ENCODE results near the gene POR.

Gene POR

GRCh38 chr7:75960372-75960771 lies 45.4 kb downstream of the POR start:
- H3K9me3 ChIP-seq (ENCODE audit: control insufficient read depth, low read length), result no peaks in the 10 kb centered on the region
- H2AK5ac ChIP-seq (ENCODE audit: low read length, severe bottlenecking), result peak overlapping the region; percentile 85
- no peak overlapping the region for H3K18ac ChIP-seq (ENCODE audit: low read depth in 1 of 2, low read length in 2 of 2)
- H3K4me2 ChIP-seq (ENCODE audit: low read length, poor library complexity, severe bottlenecking), result no peak overlapping the region
- peaks cover 32 to 54% of the 10 kb centered on the region in 2 experiments for H3K36me3 ChIP-seq (ENCODE audit: control insufficient read depth in 1 of 2, insufficient read depth in 2 of 2, low read depth in 1 of 2, low read length in 2 of 2)
- no peak overlapping the region for H3K4me3 ChIP-seq (ENCODE audit: insufficient read depth in 1 of 2, low read depth in 1 of 2, low read length in 2 of 2)
- H2BK15ac ChIP-seq (ENCODE audit: low read depth, poor library complexity, severe bottlenecking), result no peak overlapping the region
- DNase-seq, result no peak
- no peak overlapping the region for H4K91ac ChIP-seq (ENCODE audit: low read length)
- no peak overlapping the region for H3K4ac ChIP-seq (ENCODE audit: low read depth in 1 of 2, low read length in 2 of 2)
- no peak overlapping the region for H3K27ac ChIP-seq (ENCODE audit: low read length, poor library complexity, severe bottlenecking)
- peaks cover 39% of the 10 kb centered on the region for H3K4me1 ChIP-seq (ENCODE audit: control insufficient read depth, insufficient read depth, low read depth, low read length)
- 97% methylated on average over 6 of the region's 6 CpGs for WGBS
- H2BK5ac ChIP-seq (ENCODE audit: low read depth, low read length, poor library complexity, severe bottlenecking), result no peak overlapping the region
- H2BK12ac ChIP-seq (ENCODE audit: low read length in 2 of 2), result no peak overlapping the region
- no peak overlapping the region for H3K23ac ChIP-seq (ENCODE audit: low read length in 2 of 2)
- H2BK120ac ChIP-seq (ENCODE audit: low read depth, low read length), result no peak overlapping the region
- no peak overlapping the region for H3K9ac ChIP-seq (ENCODE audit: low read length)
- no peak overlapping the region for H4K8ac ChIP-seq (ENCODE audit: low read length)
- H3K27me3 ChIP-seq (ENCODE audit: control insufficient read depth in 1 of 2, insufficient read depth in 1 of 2, low read length in 2 of 2), result no peaks in the 10 kb centered on the region
- H3K14ac ChIP-seq (ENCODE audit: low read length in 2 of 2), result no peak overlapping the region
- no peak overlapping the region for H2AFZ ChIP-seq (ENCODE audit: low read depth, low read length)
- peaks cover 21% of the 10 kb centered on the region for H3K79me1 ChIP-seq (replicated peaks; ENCODE audit: low read length, poor library complexity, severe bottlenecking)

DNA sequence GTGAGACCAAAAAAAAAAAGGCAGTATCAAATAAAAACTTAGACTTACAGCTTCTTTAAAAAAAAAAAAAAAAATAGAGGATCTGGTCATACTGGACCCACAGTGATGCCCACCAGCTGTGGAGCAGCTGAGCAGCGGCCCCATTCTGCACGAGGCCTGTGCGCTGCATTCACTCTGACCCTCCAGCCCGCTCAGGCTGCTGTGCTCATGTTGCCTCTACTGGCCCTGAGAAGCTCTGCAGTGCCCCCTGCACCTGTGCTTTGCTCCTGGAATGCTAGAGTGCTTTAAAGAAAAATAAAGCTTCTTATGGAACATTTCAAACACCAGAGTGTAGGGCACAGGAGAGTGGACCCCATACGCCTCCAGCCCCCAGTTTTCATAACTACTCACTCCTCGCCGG lies 46.3 kb downstream of the POR start:
- Histone ChIP-seq H3K79me1 (replicated peaks; ENCODE audit: low read length, poor library complexity, severe bottlenecking) (peaks cover 20% of the 10 kb centered on the region), H2AK5ac (ENCODE audit: low read length, severe bottlenecking) (no peak overlapping the region), H3K36me3 (ENCODE audit: control insufficient read depth in 1 of 2, insufficient read depth in 2 of 2, low read depth in 1 of 2, low read length in 2 of 2) (peaks cover 33 to 49% of the 10 kb centered on the region in 2 experiments), H2BK15ac (ENCODE audit: low read depth, poor library complexity, severe bottlenecking) (no peak overlapping the region), H2BK12ac (ENCODE audit: low read length in 2 of 2) (no peak overlapping the region), H3K4me2 (ENCODE audit: low read length, poor library complexity, severe bottlenecking) (no peak overlapping the region), H3K27me3 (ENCODE audit: control insufficient read depth in 1 of 2, insufficient read depth in 1 of 2, low read length in 2 of 2) (no peaks in the 10 kb centered on the region), H3K9me3 (ENCODE audit: control insufficient read depth, low read length) (no peaks in the 10 kb centered on the region), H3K4me1 (ENCODE audit: control insufficient read depth, insufficient read depth, low read depth, low read length) (peaks cover 42% of the 10 kb centered on the region), H3K9ac (ENCODE audit: low read length) (no peak overlapping the region), H4K8ac (ENCODE audit: low read length) (peak overlapping the region; percentile 4), H2AFZ (ENCODE audit: low read depth, low read length) (no peak overlapping the region), H3K27ac (ENCODE audit: low read length, poor library complexity, severe bottlenecking) (no peak overlapping the region), H2BK5ac (ENCODE audit: low read depth, low read length, poor library complexity, severe bottlenecking) (no peak overlapping the region), H4K91ac (ENCODE audit: low read length) (no peak overlapping the region), H3K23ac (ENCODE audit: low read length in 2 of 2) (no peak overlapping the region), H3K4ac (ENCODE audit: low read depth in 1 of 2, low read length in 2 of 2) (no peak overlapping the region), H2BK120ac (ENCODE audit: low read depth, low read length) (no peak overlapping the region), H3K18ac (ENCODE audit: low read depth in 1 of 2, low read length in 2 of 2) (no peak overlapping the region), H3K4me3 (ENCODE audit: insufficient read depth in 1 of 2, low read depth in 1 of 2, low read length in 2 of 2) (no peak overlapping the region), H3K14ac (ENCODE audit: low read length in 2 of 2) (no peak overlapping the region)
- DNase-seq, result no peak
- WGBS, result 94% methylated on average over 7 of the region's 7 CpGs

DNA sequence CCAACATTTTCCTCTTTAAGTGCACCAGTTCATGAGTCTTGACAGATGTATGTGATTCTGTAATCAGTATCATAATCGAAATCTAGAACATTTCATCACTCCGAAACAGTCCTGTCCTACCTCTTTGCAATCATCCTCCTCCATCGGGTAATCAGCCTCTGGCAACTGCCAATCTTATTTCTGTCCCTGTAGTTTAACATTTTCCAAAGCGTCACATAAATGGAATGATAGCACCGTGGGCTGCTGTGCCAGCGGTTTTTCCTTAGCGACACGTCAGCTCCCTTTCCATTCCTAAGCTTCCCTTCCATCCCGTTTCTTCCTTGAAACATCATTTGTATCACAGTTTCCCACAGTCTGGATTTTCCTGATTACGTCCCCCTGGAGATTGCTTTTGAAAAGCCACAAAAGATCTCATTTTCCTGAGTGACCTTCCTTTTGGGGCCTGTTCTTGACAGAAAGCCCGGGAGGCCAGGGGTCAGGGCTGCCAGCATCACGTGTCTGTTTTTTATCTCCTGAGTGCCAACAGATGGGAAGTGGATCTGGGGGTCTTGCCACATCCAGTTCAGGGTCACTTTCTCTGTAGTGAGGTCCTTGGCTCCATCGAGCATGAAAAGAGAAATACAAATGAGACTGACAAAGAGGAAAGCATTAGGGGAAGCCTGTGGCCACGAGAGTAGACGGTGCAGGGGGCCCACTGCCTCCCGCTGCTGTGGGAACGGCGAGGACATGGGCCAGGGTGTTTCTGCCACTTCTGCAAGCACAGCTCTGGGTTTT lies 47.8 kb downstream of the POR start:
- Histone ChIP-seq H3K4me1 (ENCODE audit: control insufficient read depth, insufficient read depth, low read depth, low read length) (peaks cover 30% of the 10 kb centered on the region), H3K4me3 (ENCODE audit: insufficient read depth in 1 of 2, low read depth in 1 of 2, low read length in 2 of 2) (peak overlapping the region in 1 of 2 experiments; percentile 32), H3K18ac (ENCODE audit: low read depth in 1 of 2, low read length in 2 of 2) (peak overlapping the region; percentile 5 to 82), H3K27ac (ENCODE audit: low read length, poor library complexity, severe bottlenecking) (peak overlapping the region; percentile 78), H2BK120ac (ENCODE audit: low read depth, low read length) (peak overlapping the region; percentile 30), H3K4me2 (ENCODE audit: low read length, poor library complexity, severe bottlenecking) (no peak overlapping the region), H2BK5ac (ENCODE audit: low read depth, low read length, poor library complexity, severe bottlenecking) (no peak overlapping the region), H3K9ac (ENCODE audit: low read length) (peak overlapping the region; percentile 74), H2BK12ac (ENCODE audit: low read length in 2 of 2) (peak overlapping the region in 1 of 2 experiments; percentile 92), H3K36me3 (ENCODE audit: control insufficient read depth in 1 of 2, insufficient read depth in 2 of 2, low read depth in 1 of 2, low read length in 2 of 2) (peaks cover 35 to 42% of the 10 kb centered on the region in 2 experiments), H3K23ac (ENCODE audit: low read length in 2 of 2) (peak overlapping the region in 1 of 2 experiments; percentile 26), H3K4ac (ENCODE audit: low read depth in 1 of 2, low read length in 2 of 2) (peak overlapping the region in 1 of 2 experiments; percentile 44), H4K8ac (ENCODE audit: low read length) (peak overlapping the region; percentile 59), H3K27me3 (ENCODE audit: control insufficient read depth in 1 of 2, insufficient read depth in 1 of 2, low read length in 2 of 2) (no peaks in the 10 kb centered on the region), H2AK5ac (ENCODE audit: low read length, severe bottlenecking) (peak overlapping the region; percentile 51), H3K9me3 (ENCODE audit: control insufficient read depth, low read length) (no peaks in the 10 kb centered on the region), H3K79me1 (replicated peaks; ENCODE audit: low read length, poor library complexity, severe bottlenecking) (peaks cover 21% of the 10 kb centered on the region), H2BK15ac (ENCODE audit: low read depth, poor library complexity, severe bottlenecking) (no peak overlapping the region), H2AFZ (ENCODE audit: low read depth, low read length) (peak overlapping the region; percentile 58), H4K91ac (ENCODE audit: low read length) (no peak overlapping the region), H3K14ac (ENCODE audit: low read length in 2 of 2) (peak overlapping the region in 1 of 2 experiments; percentile 90)
- DNase-seq, result peak; percentile 92
- WGBS, result 38% methylated on average over 18 of the region's 18 CpGs

DNA sequence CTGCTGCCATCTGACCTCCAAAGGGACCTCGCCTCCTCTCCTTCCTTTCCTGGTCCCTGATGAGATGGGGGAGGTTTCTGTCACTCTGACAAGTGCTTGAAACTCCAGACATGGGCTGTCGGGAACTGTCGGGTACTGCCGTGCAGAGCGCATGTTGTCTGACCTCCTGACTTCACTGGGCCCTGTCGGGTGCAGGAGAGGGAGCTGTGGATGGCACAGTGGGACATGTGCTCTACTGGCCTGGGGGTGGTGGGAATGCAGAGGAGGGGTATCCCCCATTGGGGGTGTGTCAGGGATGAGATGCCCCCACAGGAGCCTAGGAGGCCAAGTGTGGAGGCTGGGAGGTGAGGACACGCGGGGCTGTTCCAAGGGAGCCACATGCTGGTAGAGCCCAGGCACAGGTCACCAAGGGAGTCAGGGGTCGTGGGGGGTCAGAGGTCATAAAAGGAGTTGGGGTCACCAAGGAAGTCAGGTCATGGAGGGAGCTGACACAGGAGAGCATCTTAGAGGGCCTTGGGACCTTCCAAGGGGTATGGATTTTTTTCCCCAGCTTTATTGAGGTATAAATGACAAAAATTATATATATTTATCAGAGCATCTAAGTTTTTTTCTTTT lies 48.5 kb downstream of the POR start:
- peak overlapping the region; percentile 59 for H4K8ac ChIP-seq (ENCODE audit: low read length)
- H2BK5ac ChIP-seq (ENCODE audit: low read depth, low read length, poor library complexity, severe bottlenecking), result no peak overlapping the region

More for the DNA sequence above, 48.5 kb downstream of the POR start:
- H3K4me1 ChIP-seq (ENCODE audit: control insufficient read depth, insufficient read depth, low read depth, low read length), result peaks cover 30% of the 10 kb centered on the region
- H4K91ac ChIP-seq (ENCODE audit: low read length), result peak overlapping the region; percentile 81
- H3K36me3 ChIP-seq (ENCODE audit: control insufficient read depth in 1 of 2, insufficient read depth in 2 of 2, low read depth in 1 of 2, low read length in 2 of 2), result peaks cover 35 to 46% of the 10 kb centered on the region in 2 experiments
- H3K14ac ChIP-seq (ENCODE audit: low read length in 2 of 2), result peak overlapping the region in 1 of 2 experiments; percentile 90
- peak overlapping the region; percentile 74 for H3K9ac ChIP-seq (ENCODE audit: low read length)
- H3K79me1 ChIP-seq (replicated peaks; ENCODE audit: low read length, poor library complexity, severe bottlenecking), result peaks cover 26% of the 10 kb centered on the region
- WGBS, result 45% methylated on average over 9 of the region's 9 CpGs
- peak overlapping the region; percentile 44 to 55 for H3K4ac ChIP-seq (ENCODE audit: low read depth in 1 of 2, low read length in 2 of 2)
- H3K23ac ChIP-seq (ENCODE audit: low read length in 2 of 2), result peak overlapping the region in 1 of 2 experiments; percentile 53
- H2BK120ac ChIP-seq (ENCODE audit: low read depth, low read length), result no peak overlapping the region
- H3K4me3 ChIP-seq (ENCODE audit: insufficient read depth in 1 of 2, low read depth in 1 of 2, low read length in 2 of 2), result no peak overlapping the region
- H2BK15ac ChIP-seq (ENCODE audit: low read depth, poor library complexity, severe bottlenecking), result no peak overlapping the region
- no peak overlapping the region for H3K4me2 ChIP-seq (ENCODE audit: low read length, poor library complexity, severe bottlenecking)
- no peaks in the 10 kb centered on the region for H3K9me3 ChIP-seq (ENCODE audit: control insufficient read depth, low read length)
- peak overlapping the region; percentile 58 for H2AFZ ChIP-seq (ENCODE audit: low read depth, low read length)
- peak overlapping the region; percentile 33 for H2AK5ac ChIP-seq (ENCODE audit: low read length, severe bottlenecking)
- H3K27me3 ChIP-seq (ENCODE audit: control insufficient read depth in 1 of 2, insufficient read depth in 1 of 2, low read length in 2 of 2), result no peaks in the 10 kb centered on the region
- H3K27ac ChIP-seq (ENCODE audit: low read length, poor library complexity, severe bottlenecking), result peak overlapping the region; percentile 78
- DNase-seq, result peak; percentile 71
- H3K18ac ChIP-seq (ENCODE audit: low read depth in 1 of 2, low read length in 2 of 2), result peak overlapping the region; percentile 5 to 82
- H2BK12ac ChIP-seq (ENCODE audit: low read length in 2 of 2), result peak overlapping the region in 1 of 2 experiments; percentile 92

Measured in mesenchymal stem cell (in vitro differentiated cells and primary cell).